Measurements from ENCODE around the gene THSD7A.

DNA sequence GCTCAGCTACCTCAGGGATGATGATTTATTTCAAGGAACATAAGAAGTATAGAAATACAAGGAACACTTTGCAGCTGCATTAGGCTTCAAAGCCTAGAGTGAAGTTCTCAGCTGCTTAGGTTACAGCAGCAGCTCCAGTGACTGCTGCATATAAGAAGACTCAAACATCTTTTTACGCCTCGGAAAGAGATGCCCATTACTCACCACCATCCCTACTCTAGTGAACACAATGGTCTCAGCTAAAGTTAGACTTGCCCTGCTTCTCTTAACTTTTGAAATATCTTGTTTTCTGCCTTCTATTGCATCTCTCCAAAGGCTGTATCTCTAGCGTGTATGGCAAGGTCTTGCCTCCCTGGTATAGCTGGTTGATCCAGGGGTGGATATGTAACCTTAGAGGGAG lies 502.4 kb downstream of the THSD7A start:
- TF ChIP-seq ZFP36 (IDR thresholded peaks at IDR 0.05; ENCODE audit: borderline replicate concordance, low read depth, low read length, partially characterized antibody): no peak
- no peak for TF ChIP-seq SIN3A (IDR thresholded peaks at IDR 0.05; ENCODE audit: borderline replicate concordance, low read depth, low read length)
- no peak for TF ChIP-seq SATB2 (CRISPR knock-in tag; IDR thresholded peaks at IDR 0.05)
- TF ChIP-seq ZNF672 (CRISPR knock-in tag; IDR thresholded peaks at IDR 0.05): no peak
- no peak for TF ChIP-seq GFI1 (CRISPR knock-in tag; IDR thresholded peaks at IDR 0.05; ENCODE audit: borderline replicate concordance)
